GM12875 (cell line): Measurements from ENCODE around the gene ARHGEF10L.

ENCODE experiments used
- H3K4me3 ChIP-seq: one replicate; pipeline ENCODE4 v1.5.1; 2011; ENCODE audit warnings: low read depth, low read length, control low read depth
- CTCF ChIP-seq: IDR thresholded peaks from 2 replicates; pipeline ENCODE4 v1.5.1; 2011; ENCODE audit warnings: low read depth, mild to moderate bottlenecking, control low read depth, inconsistent platforms, low read length, moderate library complexity, borderline replicate concordance; ENCODE audit not compliant: insufficient read depth

Gene ARHGEF10L

DNA sequence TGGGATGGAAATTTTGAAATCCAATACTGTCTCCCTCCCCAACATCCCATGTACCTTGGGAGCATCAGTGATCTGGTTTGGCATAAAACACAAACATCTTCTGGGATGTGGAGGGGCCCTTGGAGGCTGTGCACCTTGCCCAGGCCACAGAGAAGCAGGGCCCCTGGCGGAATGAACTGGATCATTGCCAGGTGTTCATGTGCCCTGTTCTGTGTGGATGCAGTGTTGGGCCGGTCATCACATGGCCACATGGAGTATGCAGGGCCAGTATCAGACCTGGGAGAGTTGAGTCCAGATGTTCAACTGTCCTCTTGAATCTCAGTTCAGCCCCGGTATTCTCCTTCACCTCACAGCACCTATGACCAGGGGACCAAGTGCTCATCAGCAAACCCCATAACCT, 26.9 kb downstream of the ARHGEF10L start:
- H3K4me3 ChIP-seq = no peak overlapping the region
- no peak for TF ChIP-seq CTCF

DNA sequence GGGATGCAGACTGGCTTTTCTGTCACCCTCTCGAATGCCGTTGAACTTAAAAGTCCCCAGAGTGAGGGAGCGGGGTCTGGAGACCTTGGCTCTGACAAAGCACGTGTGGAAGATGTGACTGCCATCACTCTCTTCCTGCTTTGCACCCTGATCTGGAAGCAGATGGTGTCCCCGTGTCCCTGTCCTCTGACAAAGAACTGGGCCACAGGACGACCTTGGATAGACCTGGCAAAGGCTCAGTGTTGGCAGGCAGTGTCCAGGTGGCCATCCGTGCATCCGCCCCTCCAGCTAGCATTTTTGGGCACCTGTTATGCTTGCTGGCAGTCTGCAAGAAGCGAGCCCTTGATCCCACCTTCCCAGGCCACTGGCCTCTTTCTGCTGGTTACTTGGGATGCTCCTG, 27.4 kb downstream of the ARHGEF10L start:
- no peak for TF ChIP-seq CTCF
- H3K4me3 ChIP-seq = no peak overlapping the region

DNA sequence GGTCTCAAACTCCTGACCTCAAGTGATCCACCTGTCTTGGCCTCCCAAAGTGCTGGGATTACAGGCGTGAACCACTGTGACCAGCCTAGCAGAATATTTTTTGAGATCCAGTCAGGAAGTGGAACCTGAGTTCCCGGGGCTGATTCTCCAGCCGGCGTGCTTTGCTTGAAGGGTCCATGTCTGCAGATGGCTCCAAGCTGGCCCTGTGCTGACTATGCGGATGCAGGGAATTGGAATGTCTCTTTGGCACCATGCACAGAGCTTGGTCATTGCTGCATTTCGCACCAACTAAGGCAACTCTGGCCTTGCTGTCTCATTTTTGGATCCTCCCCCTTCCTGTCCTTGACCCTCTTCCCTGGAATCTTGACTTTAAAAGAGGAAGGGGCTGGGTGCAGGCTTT, 28.1 kb downstream of the ARHGEF10L start:
- H3K4me3 ChIP-seq = no peak overlapping the region
- TF ChIP-seq CTCF = no peak

DNA sequence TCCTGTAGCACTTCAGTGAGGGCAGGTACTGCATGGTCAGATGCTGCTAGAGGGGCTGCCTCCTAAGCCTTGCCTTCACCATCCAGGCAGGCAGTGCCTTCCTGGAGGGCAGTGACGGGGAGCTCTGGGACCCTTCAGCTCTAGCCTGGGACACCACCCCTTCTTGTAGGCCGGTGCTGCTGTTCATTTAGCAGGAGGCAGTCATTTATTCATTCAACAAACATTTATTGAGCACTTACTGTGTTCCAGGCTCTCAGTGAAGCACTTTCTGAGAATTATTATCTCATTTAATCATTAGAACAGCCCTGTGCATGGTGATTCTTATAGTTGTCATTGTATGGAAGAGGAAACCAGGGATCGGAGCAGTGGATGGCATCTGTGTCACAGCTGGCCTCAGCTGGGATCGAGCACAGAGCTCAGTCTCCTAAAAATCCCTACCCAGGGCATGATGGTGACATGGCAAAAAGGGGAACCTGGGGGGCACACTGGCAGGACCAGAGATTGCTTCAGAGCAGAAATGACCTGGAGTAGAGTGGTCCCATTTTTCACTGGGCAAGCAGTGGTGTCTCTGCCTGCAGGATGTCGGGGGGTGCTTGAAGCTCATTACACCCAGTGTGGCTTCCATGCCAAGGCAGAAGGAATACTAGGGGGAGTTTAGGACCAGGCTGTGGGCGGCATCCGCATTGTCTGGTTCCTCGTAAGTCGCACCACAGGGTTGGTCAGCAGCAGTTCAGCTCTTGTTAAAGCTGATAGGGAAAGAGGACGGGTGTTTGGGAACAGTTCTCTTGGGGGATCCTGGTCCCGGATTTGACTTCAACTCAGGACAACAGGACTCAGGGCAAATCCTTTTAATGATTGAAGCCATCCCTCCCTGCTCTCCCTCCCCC, 28.8 kb downstream of the ARHGEF10L start:
- TF ChIP-seq CTCF = no peak
- H3K4me3 ChIP-seq = no peak overlapping the region

DNA sequence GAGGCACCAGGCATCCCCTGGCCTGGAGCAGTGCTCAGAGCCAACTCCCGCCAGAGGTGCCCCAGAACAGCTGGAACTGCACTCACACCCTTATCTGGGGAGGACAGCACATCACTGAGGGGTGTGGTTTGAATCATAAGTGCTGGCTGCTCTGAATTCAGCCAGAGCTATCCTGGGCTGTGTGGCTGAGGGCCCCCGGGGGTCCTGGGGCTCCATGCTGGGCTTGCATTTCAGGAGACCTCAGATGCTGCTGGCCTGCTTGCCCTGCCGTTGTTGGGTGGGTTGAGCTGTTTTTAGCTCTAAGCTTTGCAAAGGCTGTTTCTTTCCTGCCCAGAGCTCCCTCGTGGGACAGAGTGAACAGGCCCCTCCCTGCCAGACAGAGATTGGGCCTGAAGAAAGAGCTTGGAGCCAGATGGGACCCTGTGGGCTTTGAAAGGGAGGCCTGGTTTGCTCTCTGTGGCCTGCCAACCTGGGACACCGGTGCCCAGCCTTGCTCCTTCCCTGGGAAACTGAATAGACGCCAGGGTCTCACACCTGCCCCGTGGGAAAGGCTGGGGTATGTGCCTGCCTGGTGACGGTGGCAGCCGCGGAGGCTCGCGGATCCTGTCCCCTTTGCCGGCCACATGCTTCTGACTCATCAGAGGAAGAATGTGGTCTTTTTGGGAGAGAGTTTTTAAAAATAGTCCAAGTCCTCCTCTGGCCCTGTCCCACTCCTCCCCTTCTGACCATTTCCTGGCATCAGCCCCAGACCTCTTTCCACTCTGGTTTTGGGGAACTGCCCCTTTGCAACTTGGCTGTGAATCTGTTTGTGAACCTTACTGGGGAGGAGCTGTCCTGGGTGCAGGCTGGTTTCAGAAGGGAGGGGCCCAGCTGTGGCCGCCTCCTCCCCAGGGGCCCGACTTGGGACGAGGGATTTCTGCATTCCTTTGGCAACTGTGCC, 30.0 kb downstream of the ARHGEF10L start:
- no peak for TF ChIP-seq CTCF
- H3K4me3 ChIP-seq = no peak overlapping the region

GRCh38 chr1:17570228-17570627, 30.7 kb downstream of the ARHGEF10L start:
- H3K4me3 ChIP-seq = no peak overlapping the region
- no peak for TF ChIP-seq CTCF
